GOT3 (cell line): ENCODE results near the gene GPR55.

Experiments
- DNase-seq: peaks from one replicate; lab custom pipeline; 2025; ENCODE audit warnings: mixed read lengths; lab: John Stamatoyannopoulos, UW

GPR55 gene

GRCh38 chr2:230879271-230879882 is 45.7 kb downstream of the GPR55 start:
- DNase-seq, result no peak

- no peak for DNase-seq
These were observed 46.3 kb downstream of the GPR55 start for GRCh38 chr2:230878599-230879188.

- no peak for DNase-seq
These were observed 47.1 kb downstream of the GPR55 start for GRCh38 chr2:230877759-230878598.

- no peak for DNase-seq
These were observed 47.8 kb downstream of the GPR55 start for GRCh38 chr2:230877116-230877758.

GRCh38 chr2:230875347-230876315 is 49.4 kb downstream of the GPR55 start:
- no peak for DNase-seq

- no peak for DNase-seq
These were observed 50.2 kb downstream of the GPR55 start for GRCh38 chr2:230874876-230875275.

GRCh38 chr2:230874456-230874855 is 50.6 kb downstream of the GPR55 start:
- no peak for DNase-seq

GRCh38 chr2:230873661-230874401 is 51.2 kb downstream of the GPR55 start:
- no peak for DNase-seq

GRCh38 chr2:230872968-230873660 is 51.9 kb downstream of the GPR55 start:
- no peak for DNase-seq

- DNase-seq, result no peak
These were observed 52.7 kb downstream of the GPR55 start for GRCh38 chr2:230872151-230872967.

GRCh38 chr2:230871361-230872150 is 53.5 kb downstream of the GPR55 start:
- DNase-seq, result no peak

GRCh38 chr2:230870544-230871360 is 54.3 kb downstream of the GPR55 start:
- no peak for DNase-seq

GRCh38 chr2:230869914-230870543 is 55.0 kb downstream of the GPR55 start:
- DNase-seq, result no peak

GRCh38 chr2:230868947-230869913 is 55.8 kb downstream of the GPR55 start:
- no peak for DNase-seq

GRCh38 chr2:230868161-230868946 is 56.7 kb downstream of the GPR55 start:
- no peak for DNase-seq
